ENCODE measurements around the gene C2orf80. TPM values are rescaled to one million over a fixed set of nuclear protein-coding genes. Genes with fewer than 3 reads are reported as not detected.

C2orf80 gene
- total and polyA plus RNA-seq, 2 experiments from 2014 or later = 0.92 TPM; not detected in 1

- Mint-ChIP-seq H3K36me3 (ENCODE audit: low read depth) (peaks cover 26% of the 10 kb centered on the region), H3K27me3 (ENCODE audit: insufficient read depth, low read depth, poor library complexity) (peaks cover 5% of the 10 kb centered on the region), H3K27ac (peak overlapping the region; percentile 91), H3K4me1 (peaks cover 19% of the 10 kb centered on the region), H3K9me3 (peaks cover 26% of the 10 kb centered on the region), H3K4me3 (no peak overlapping the region; the same call in 2 of the 3 replicates)
- ATAC-seq (no peak; the same call in 2 of the 3 replicates), DNase-seq (ENCODE audit: low spot score) (no peak)
- H3K27ac ChIP-seq (ENCODE audit: low read depth) = peak overlapping the region; percentile 99
- no peaks in the 10 kb centered on the region for H3K9me2 ChIP-seq (ENCODE audit: insufficient read depth)
- H3F3A ChIP-seq (replicated peaks; ENCODE audit: low read depth) = no peaks in the 10 kb centered on the region
- H3K27me3 ChIP-seq (ENCODE audit: insufficient read depth) = no peaks in the 10 kb centered on the region
- peak overlapping the region; percentile 28; the same call in 1 of the 2 replicates for H3K4me3 ChIP-seq
- H3K4me1 ChIP-seq (ENCODE audit: insufficient read depth) = peaks cover 25% of the 10 kb centered on the region
- no peak for TF ChIP-seq ZNF331 (CRISPR knock-in tag; IDR thresholded peaks at IDR 0.05; ENCODE audit: low read depth)
- no peak for TF ChIP-seq CREB1 (CRISPR knock-in tag; IDR thresholded peaks at IDR 0.05; ENCODE audit: low read depth)
- TF ChIP-seq EZH2phosphoT487 (IDR thresholded peaks at IDR 0.05; ENCODE audit: unreplicated experiment) = no peak
- TF ChIP-seq ETS1 (IDR thresholded peaks at IDR 0.05) = no peak
- TF ChIP-seq CTCF (conservative IDR thresholded peaks at IDR 0.05; ENCODE audit: low read depth in 2 of 2) = no peak
- TF ChIP-seq STAT1 (IDR thresholded peaks at IDR 0.05; ENCODE audit: unreplicated experiment) = no peak
- TF ChIP-seq REST (IDR thresholded peaks at IDR 0.05; ENCODE audit: unreplicated experiment) = no peak
- TF ChIP-seq ZNF462 (CRISPR knock-in tag; IDR thresholded peaks at IDR 0.05) = no peak
- no peaks in the 10 kb centered on the region for H4K20me1 ChIP-seq (replicated peaks; ENCODE audit: insufficient read depth)
- peak overlapping the region; percentile 62 for H3K4me2 ChIP-seq
- no peaks in the 10 kb centered on the region for H3K79me2 ChIP-seq (replicated peaks; ENCODE audit: insufficient read depth)
- peak overlapping the region; percentile 70 for H2AFZ ChIP-seq
- no peaks in the 10 kb centered on the region for H3K36me3 ChIP-seq (ENCODE audit: insufficient read depth)
Measured at GRCh38 chr2:208142240-208142924, 47.4 kb downstream of the C2orf80 start.

All from GM23338 (cell line).